ENCODE results near the gene DNAJC25. TPM values are rescaled to one million over a fixed set of nuclear protein-coding genes. Genes with fewer than 3 reads are reported as not detected.

Gene DNAJC25
- total RNA-seq, 1 experiment from 2014 or later, result 7.9 TPM

- Histone ChIP-seq H3F3A (ENCODE audit: insufficient read depth, low read depth) (no peaks in the 10 kb centered on the region), H3K79me2 (ENCODE audit: low read depth) (no peaks in the 10 kb centered on the region), H3K9me2 (ENCODE audit: insufficient read depth) (no peaks in the 10 kb centered on the region), H3K27ac (no peak overlapping the region), H3K9me3 (ENCODE audit: insufficient read depth, low read depth) (no peaks in the 10 kb centered on the region), H3K36me3 (ENCODE audit: low read depth) (no peaks in the 10 kb centered on the region), H3K4me3 (no peak overlapping the region), H2AFZ (no peak overlapping the region), H3K4me1 (replicated peaks; ENCODE audit: insufficient read depth) (no peaks in the 10 kb centered on the region), H4K20me1 (ENCODE audit: insufficient read depth) (no peaks in the 10 kb centered on the region), H3K4me2 (no peak overlapping the region), H3K27me3 (ENCODE audit: insufficient read depth, low read depth) (no peaks in the 10 kb centered on the region)
- intact Hi-C loops (cut with micrococcal nuclease; ENCODE audit: unreplicated experiment), result no loop called here
- no TSS peak for BruUV-seq (replicated peaks)
- POLR2A ChIA-PET (ENCODE audit: unreplicated experiment), result interaction anchor here (0.5 to 0.6 kb wide), 2 partner anchors 38 to 405 kb away, joined by 4 to 12 read pairs; no protein-coding TSS in a partner anchor
- no peak for DNase-seq
- TF ChIP-seq, protein P1, sequence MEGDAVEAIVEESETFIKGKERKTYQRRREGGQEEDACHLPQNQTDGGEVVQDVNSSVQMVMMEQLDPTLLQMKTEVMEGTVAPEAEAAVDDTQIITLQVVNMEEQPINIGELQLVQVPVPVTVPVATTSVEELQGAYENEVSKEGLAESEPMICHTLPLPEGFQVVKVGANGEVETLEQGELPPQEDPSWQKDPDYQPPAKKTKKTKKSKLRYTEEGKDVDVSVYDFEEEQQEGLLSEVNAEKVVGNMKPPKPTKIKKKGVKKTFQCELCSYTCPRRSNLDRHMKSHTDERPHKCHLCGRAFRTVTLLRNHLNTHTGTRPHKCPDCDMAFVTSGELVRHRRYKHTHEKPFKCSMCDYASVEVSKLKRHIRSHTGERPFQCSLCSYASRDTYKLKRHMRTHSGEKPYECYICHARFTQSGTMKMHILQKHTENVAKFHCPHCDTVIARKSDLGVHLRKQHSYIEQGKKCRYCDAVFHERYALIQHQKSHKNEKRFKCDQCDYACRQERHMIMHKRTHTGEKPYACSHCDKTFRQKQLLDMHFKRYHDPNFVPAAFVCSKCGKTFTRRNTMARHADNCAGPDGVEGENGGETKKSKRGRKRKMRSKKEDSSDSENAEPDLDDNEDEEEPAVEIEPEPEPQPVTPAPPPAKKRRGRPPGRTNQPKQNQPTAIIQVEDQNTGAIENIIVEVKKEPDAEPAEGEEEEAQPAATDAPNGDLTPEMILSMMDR (conservative IDR thresholded peaks at IDR 0.05), result no peak
- no peak for TF ChIP-seq EZH2 (IDR thresholded peaks at IDR 0.05; ENCODE audit: low read depth)
- CTCF ChIA-PET, result no interaction called here
Observed at GRCh38 chr9:111674319-111674718, 43.2 kb downstream of the DNAJC25 start.

- no peak overlapping the region for H3K4me3 ChIP-seq
- H3K9me2 ChIP-seq (ENCODE audit: insufficient read depth), result no peaks in the 10 kb centered on the region
- H3K36me3 ChIP-seq (ENCODE audit: low read depth), result no peaks in the 10 kb centered on the region
- BruUV-seq (replicated peaks), result no TSS peak
- intact Hi-C loops (cut with micrococcal nuclease; ENCODE audit: unreplicated experiment), result no loop called here
- ChIA-PET CTCF (interaction anchor here (0.6 kb wide), 1 partner anchor 532 kb away, joined by 3 read pairs; no protein-coding TSS in a partner anchor), POLR2A (ENCODE audit: unreplicated experiment) (no interaction called here)
- no peak overlapping the region for H3K4me2 ChIP-seq
- H2AFZ ChIP-seq, result no peak overlapping the region
- no peak for TF ChIP-seq EZH2 (IDR thresholded peaks at IDR 0.05; ENCODE audit: low read depth)
- TF ChIP-seq, protein P1 (conservative IDR thresholded peaks at IDR 0.05), result no peak
- no peaks in the 10 kb centered on the region for H4K20me1 ChIP-seq (ENCODE audit: insufficient read depth)
- DNase-seq, result no peak
- H3K79me2 ChIP-seq (ENCODE audit: low read depth), result no peaks in the 10 kb centered on the region
- no peaks in the 10 kb centered on the region for H3K27me3 ChIP-seq (ENCODE audit: insufficient read depth, low read depth)
- no peak overlapping the region for H3K27ac ChIP-seq
- no peaks in the 10 kb centered on the region for H3K4me1 ChIP-seq (replicated peaks; ENCODE audit: insufficient read depth)
- no peaks in the 10 kb centered on the region for H3F3A ChIP-seq (ENCODE audit: insufficient read depth, low read depth)
- no peaks in the 10 kb centered on the region for H3K9me3 ChIP-seq (ENCODE audit: insufficient read depth, low read depth)
Observed at GRCh38 chr9:111676116-111676515, 45.0 kb downstream of the DNAJC25 start.

DNA sequence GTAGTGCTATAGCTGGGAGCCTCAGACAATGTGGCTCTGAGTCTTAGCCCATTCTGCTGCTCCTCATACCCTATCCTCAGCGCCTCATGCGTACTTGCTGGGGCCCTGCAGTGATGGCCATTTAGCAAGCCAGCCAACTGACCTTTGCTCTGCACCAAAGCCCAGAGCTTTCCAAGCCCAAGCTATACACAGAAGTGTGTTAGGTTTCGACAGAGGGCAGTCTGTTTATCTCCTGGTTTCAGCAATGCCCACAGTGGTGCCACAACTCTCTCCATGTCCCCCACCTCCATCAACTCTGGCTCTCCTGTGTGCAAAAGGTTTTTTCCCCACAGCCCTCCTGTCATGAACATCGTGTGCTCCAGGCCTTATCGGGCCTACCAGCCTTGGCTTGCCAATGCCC is 47.2 kb downstream of the DNAJC25 start:
- Histone ChIP-seq H3K4me2 (no peak overlapping the region), H4K20me1 (ENCODE audit: insufficient read depth) (no peaks in the 10 kb centered on the region), H3K4me1 (replicated peaks; ENCODE audit: insufficient read depth) (no peaks in the 10 kb centered on the region), H3K27ac (no peak overlapping the region), H3K4me3 (no peak overlapping the region), H3K79me2 (ENCODE audit: low read depth) (no peaks in the 10 kb centered on the region), H3F3A (ENCODE audit: insufficient read depth, low read depth) (no peaks in the 10 kb centered on the region), H3K9me2 (ENCODE audit: insufficient read depth) (no peaks in the 10 kb centered on the region), H2AFZ (no peak overlapping the region), H3K27me3 (ENCODE audit: insufficient read depth, low read depth) (no peaks in the 10 kb centered on the region), H3K36me3 (ENCODE audit: low read depth) (no peaks in the 10 kb centered on the region), H3K9me3 (ENCODE audit: insufficient read depth, low read depth) (no peaks in the 10 kb centered on the region)
- TF ChIP-seq, protein P1 (conservative IDR thresholded peaks at IDR 0.05), result no peak
- TF ChIP-seq EZH2 (IDR thresholded peaks at IDR 0.05; ENCODE audit: low read depth), result no peak
- ChIA-PET CTCF (no interaction called here), POLR2A (ENCODE audit: unreplicated experiment) (no interaction called here)
- DNase-seq, result no peak
- no TSS peak for BruUV-seq (replicated peaks)
- intact Hi-C loops (cut with micrococcal nuclease; ENCODE audit: unreplicated experiment), result no loop called here
